GM12801 (cell line): ENCODE results near the gene SERPINA5.

Source experiments
- TF ChIP-seq, protein P1 (sequence below): IDR thresholded peaks from one replicate; pipeline ENCODE4 v1.5.1; 2011; ENCODE audit warnings: control low read depth; ENCODE audit not compliant: insufficient read length; ENCODE audit errors: extremely low read depth

The SERPINA5 gene

DNA sequence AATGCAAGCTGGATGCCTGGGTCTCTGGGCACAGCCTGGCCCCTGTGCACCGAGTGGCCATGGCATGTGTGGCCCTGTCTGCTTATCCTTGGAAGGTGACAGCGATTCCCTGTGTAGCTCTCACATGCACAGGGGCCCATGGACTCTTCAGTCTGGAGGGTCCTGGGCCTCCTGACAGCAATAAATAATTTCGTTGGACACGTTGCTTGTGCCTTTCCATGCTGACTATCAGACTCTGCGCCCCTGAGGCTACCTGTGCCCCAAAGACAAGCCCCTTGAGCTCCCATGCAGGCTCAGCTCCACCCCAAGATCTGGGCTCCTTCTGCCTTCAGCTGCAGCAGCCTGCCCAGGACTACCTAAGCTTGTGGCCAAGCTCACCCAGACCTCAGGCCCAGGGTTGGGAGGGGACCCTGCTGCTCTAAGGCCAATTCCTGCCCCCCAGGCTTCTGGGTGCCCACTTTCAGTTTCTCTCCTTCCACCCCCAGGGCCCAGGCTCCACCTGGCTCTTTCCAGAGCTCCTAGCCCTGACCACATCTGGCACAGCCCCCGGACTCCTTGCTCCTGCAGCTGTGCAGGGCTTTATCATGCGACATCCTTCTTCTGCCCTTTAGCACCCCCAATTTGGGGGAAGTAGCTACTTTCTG, 42.8 kb downstream of the SERPINA5 start:
- TF ChIP-seq, protein P1, sequence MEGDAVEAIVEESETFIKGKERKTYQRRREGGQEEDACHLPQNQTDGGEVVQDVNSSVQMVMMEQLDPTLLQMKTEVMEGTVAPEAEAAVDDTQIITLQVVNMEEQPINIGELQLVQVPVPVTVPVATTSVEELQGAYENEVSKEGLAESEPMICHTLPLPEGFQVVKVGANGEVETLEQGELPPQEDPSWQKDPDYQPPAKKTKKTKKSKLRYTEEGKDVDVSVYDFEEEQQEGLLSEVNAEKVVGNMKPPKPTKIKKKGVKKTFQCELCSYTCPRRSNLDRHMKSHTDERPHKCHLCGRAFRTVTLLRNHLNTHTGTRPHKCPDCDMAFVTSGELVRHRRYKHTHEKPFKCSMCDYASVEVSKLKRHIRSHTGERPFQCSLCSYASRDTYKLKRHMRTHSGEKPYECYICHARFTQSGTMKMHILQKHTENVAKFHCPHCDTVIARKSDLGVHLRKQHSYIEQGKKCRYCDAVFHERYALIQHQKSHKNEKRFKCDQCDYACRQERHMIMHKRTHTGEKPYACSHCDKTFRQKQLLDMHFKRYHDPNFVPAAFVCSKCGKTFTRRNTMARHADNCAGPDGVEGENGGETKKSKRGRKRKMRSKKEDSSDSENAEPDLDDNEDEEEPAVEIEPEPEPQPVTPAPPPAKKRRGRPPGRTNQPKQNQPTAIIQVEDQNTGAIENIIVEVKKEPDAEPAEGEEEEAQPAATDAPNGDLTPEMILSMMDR = no peak

- TF ChIP-seq, protein P1 = no peak
Observed at GRCh38 chr14:94624537-94625352, 43.5 kb downstream of the SERPINA5 start.

- TF ChIP-seq, protein P1 = no peak
Observed at GRCh38 chr14:94625353-94625635, 44.1 kb downstream of the SERPINA5 start.

DNA sequence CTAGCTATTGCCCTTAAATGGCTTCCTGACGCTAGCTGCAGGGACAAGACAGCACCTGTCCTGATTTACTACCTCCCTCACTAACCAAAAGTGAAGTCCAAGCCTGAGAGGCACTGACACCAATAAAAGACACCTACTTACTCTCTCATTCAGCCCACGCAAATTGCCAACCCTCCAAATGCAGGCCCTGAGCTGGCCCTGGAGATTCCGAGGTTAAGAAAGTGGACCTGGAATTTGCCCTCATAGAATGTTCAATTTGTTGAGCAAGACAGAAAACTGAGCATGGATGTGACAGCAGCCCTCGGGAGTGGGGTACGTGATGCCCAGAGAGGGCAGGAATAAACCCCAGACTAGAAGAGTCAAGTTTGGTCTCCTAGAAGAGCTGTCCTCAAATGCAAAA, 47.4 kb downstream of the SERPINA5 start:
- TF ChIP-seq, protein P1 = no peak

GRCh38 chr14:94630396-94630795, 49.2 kb downstream of the SERPINA5 start:
- TF ChIP-seq, protein P1 = no peak

- TF ChIP-seq, protein P1 = no peak
Observed at GRCh38 chr14:94631050-94631449, 49.8 kb downstream of the SERPINA5 start.

- TF ChIP-seq, protein P1 = no peak
Observed at GRCh38 chr14:94631536-94632304, 50.5 kb downstream of the SERPINA5 start.
